ENCODE data around the gene PRPF39.

GRCh38 chr14:45145214-45145613 is 61.3 kb downstream of the PRPF39 start:
- no peak for TF ChIP-seq EZH2 (IDR thresholded peaks at IDR 0.05; ENCODE audit: borderline replicate concordance, control insufficient read depth, low read depth, low read length)
- no peak for TF ChIP-seq RFX5 (IDR thresholded peaks at IDR 0.05; ENCODE audit: low read depth, low read length)
- no peak for TF ChIP-seq CTCF (IDR thresholded peaks at IDR 0.05 in 2 of 3, conservative IDR thresholded peaks at IDR 0.05 in 1 of 3; ENCODE audit: control insufficient read depth in 2 of 3, extremely low read depth in 1 of 3, insufficient read depth in 1 of 3, low read depth in 3 of 3, low read length in 3 of 3)
- peak; percentile 75; the same call in 1 of the 2 replicates for TF ChIP-seq RAD51 (IDR thresholded peaks at IDR 0.05)
- TF ChIP-seq ZSCAN29 (IDR thresholded peaks at IDR 0.05): no peak
- TF ChIP-seq USF2 (IDR thresholded peaks at IDR 0.05; ENCODE audit: borderline replicate concordance, low read depth, low read length): no peak; the same call in 1 of the 2 replicates
- no peak for TF ChIP-seq POLR2AphosphoS5 (IDR thresholded peaks at IDR 0.05; ENCODE audit: low read length)
- TF ChIP-seq MEF2A (IDR thresholded peaks at IDR 0.05; ENCODE audit: insufficient read depth, low read depth, low read length): no peak
- no peak for TF ChIP-seq FOS (IDR thresholded peaks at IDR 0.05; ENCODE audit: borderline replicate concordance, extremely low read depth, insufficient read length)
